Putamen (tissue), 1 donor: Measurements from ENCODE around the gene MAML3.
A peak's percentile ranks its signal among the peaks of the same experiment; 100 is the strongest.

Source experiments
- DNase-seq: peaks from one replicate; pipeline ENCODE4 v3.0.0-alpha.2; 2016; ENCODE audit warnings: low spot score

The MAML3 gene

DNA sequence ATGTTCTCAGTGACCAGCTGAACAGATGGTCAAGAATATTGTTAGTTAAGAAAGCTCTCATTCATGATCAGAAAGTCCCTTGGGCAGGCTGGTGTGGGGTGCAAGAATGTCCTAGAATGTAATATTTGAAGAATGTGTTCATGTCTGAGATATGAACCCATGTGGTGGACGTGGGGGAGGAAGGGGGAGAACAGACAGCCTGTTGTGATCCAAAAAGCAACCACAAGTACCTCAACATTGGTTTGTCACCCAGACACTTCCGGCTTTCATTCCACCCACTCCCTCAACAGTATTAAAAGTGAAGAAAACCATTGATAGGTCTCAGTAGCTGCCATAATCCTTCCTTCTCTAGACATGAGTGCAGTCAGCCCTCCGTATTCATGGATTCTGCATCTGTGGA, 82.2 kb downstream of the MAML3 start:
- DNase-seq: no peak

DNA sequence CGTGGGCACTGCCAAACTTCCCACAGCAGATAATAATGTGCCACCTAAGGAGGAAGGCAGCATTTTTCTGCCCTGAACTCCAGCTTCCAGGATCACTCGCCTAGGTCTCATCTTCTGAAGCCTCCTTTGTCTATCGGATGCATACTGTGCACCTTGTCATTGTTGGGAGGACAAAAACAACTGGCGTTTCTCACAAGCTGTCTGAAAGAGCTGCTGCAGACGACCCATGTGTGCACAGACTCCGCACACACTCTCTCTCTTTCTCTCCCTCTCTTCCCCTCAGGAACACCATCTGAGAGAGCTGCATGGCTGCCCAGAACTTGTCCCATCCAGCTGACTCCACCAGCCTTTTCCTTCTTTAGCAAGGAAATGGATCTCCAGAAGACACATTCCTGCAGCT, 83.0 kb downstream of the MAML3 start:
- no peak for DNase-seq

DNA sequence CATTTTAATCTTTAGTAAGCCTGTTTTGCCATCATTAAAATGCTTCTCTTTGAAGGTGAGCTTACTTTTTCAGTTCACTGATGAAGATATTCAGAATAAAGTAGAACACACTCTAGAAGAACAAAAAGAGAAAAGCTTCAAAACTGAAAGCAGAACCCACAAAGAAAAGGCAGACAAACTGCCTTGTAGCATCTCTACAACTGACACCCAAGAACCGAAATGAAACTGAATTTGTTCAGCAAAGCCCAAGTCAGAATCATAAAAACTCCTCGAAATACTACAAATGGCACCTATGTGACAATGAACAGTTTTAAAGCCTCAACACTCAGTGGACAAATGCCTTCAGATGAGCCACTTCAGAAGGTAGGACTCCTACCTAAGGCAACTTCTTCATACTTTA, 83.6 kb downstream of the MAML3 start:
- DNase-seq: no peak

DNA sequence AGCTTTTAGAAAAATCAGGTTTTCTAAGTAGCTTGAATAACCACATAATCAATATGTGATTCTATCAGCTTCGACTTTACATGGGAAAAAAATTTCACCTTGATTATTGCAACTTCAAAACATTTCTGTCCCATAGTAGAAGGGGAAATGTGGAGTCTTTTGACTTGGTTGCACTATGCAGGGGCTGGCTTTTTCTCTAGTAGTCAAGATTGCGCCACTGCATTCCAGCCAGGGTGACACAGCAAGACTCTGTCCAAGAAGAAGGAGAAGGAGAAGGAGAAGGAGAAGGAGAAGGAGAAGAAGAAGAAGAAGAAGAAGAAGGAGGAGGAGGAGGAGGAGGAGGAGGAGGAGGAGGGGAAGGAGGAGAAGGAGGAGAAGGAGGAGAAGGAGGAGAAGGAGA, 84.9 kb downstream of the MAML3 start:
- no peak for DNase-seq

DNA sequence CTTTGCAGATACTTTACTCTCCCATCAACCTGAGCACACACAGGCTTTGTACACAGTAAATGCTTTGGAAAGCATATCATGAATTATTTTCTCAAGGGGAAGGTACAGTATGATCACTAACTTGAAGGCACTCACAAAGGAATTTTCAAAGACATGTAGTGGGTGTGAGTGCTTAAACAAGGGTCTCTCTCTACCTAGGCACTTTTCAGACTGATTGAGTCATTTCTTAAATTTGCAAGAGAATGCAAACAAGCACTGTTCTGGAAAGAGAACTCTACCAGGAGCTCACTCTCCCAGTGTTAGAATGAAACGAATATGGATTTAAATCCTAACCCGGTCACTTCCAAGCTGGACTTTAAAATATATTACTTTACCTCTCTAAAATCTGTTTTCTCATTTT, 85.7 kb downstream of the MAML3 start:
- DNase-seq: no peak

DNA sequence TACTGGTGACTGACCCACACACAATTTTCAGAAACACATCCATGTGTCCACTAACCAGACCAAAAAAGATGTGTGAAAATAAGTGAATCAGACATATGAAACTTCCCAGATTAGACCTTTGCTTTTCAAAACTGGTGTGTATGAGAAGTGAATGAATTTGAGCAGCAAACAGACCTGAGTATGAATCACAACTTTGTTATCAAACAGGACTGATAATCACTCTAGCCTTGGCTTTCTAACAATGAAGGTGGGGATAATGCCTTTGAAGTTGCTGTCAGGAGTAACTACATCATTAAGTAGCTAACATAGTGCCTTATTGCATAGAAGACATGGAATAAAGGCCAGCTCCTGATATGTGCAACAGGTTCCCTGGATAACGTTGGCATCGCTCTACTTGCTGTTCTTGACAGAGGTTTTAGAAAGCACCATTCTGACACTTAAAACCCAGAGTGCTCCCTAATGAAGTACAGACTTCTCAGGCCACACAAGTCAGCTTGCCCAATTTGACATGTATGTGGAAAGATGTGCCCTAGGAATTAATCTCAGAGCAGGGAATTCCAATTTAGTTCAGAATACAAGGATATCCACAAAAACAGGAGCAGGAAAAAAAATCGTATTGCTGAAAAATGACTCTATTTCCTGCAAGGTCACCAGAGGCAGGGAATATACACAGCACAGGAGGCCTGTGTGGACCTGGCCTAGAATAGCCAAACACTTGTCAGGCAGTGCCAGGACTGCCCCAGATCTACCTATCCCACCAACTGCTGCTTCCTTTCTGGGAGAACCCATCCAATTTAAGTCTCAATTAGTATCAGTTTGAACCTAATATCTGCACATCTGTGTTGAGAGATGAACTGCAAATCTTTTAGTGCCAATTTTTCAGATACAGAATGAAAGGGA, 87.7 kb downstream of the MAML3 start:
- DNase-seq: no peak

DNA sequence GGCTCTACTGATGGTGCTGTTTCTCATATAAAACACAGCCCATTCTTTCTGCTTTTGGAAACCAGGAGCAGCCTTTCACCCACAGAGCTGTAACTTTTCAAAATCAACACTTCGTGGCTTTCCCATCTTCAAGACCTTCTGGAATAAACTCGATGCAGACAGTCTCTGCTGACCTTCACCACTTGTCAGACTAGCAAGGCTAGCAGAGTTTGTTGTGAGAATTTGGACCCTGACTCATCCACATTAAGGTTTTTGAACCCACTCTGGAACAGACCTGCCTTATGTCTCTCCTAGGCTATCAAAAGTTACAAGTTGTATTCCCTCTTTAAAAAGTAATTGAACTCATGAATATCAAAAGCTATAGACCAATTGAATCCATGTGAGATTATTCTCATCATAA, 88.6 kb downstream of the MAML3 start:
- DNase-seq: no peak

DNA sequence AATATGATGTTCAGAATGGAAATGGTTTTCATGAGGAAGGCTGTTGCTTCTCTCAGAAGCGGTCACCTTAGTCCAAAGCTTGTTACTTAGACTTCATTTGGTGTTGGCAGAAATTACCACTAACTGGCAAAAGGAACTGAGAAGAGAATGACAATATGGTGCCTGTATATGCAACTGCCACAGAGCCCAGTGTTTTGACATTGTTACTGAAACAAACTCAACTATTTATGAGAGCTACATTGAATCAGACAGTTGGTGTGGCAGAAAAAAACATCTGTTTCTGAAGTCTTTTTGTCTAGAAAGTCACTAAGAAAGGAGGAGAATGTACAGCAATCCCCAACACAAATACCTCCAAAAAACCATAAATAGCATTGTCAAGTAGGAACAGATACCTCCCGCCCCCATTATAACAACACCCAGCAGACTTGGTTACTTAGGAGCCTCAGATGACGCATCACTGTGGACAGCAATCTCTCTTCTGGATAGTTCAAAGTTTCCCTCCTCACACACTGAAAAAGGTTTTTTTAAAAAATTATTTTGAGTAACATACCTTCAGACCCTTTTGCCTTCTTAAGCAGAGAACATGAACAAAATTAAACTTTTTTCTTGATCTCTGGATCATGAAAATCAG, 92.2 kb downstream of the MAML3 start:
- no peak for DNase-seq

DNA sequence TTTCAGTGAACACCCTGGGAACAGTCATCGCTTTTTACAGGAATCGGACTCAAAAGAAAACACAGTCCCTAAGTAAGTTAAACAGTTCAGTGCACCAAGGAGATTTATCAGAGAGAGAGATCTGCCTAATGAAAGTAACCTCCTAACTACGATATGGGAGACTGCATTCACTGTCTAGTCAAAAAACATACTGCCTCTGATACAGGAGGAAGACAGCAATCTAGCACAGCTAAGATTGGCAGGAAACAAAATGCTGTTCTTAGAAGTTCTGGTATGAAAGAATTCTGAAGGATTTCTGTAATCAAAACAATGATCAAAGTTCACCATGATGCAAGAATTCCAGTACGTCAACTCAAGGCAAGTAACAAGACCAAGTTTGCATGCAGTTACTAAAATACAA, 92.8 kb downstream of the MAML3 start:
- no peak for DNase-seq

DNA sequence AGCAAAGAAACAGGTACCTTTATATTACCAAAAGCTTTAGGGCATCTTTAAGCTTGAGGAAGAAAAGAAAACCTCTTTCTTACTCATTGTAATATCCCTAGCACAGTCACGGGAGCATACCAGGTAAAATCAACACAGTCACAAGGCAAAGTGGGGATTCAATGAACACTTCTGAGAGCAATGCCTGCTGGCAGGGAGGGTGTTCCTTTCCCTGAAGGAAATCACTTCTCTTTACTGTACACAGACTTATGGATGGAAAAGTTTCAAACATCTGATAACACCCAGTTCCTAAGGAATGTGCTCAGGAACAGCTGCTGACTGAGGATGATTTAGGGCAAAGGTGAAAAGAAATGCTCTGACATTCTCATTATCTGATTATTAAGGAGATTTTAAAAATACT, 94.8 kb downstream of the MAML3 start:
- DNase-seq: no peak

DNA sequence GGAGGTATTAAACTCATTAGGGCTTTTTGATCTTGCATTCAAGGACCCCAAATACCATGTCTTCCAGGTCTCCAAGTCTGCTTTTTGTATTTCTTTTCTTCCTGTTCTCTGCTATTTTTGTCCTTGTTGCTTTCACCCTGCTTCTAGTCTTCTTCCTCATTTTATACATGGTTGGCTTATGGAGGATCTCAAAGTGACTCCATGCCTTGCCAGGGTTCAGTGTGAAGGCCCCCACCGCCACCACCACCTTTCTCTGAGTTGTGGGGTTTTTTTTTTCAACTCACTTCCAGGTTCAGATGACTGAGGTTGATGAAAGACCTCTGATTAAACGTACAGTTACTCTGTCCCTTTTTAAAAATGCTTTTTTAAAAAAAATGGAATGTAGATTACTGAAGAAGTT, 96.3 kb downstream of the MAML3 start:
- DNase-seq: no peak

DNA sequence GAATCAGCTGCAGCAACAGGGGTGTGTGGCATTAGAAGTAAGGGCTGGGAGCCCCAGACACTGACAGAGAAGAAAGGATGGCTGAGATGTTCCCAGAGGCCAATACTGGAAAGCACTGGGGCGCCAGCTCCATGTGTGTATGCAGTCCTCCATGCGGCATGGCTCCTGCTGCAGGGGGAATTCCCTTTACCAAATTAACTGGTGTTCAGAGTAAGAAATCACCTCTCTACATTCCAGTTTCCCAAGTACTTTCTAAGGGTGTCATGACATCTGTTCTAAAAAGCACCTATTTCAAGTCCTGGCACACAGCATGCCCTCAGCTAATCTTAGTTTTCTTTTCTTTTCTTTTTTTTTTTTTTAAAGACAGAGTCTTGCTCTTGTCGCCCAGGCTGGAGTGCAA, 98.0 kb downstream of the MAML3 start:
- DNase-seq: no peak

DNA sequence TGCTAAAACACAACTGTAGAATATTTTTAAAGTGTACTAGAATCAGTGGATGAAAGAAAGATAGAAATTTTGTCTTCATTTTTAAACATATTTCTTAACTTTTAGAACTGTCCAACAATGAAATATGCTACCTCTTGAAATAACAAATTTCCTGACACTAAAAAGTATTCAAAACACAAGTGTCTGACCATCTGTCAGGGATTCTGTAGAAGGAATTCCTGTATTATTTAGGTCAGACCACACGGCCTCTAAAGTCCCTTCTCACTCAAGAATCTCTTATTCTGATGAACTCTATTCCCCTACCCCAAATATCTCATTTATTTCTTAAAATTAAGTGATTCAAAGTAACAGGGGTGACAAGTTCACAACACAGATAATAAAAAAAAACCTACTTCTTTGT, 99.1 kb downstream of the MAML3 start:
- DNase-seq: no peak

DNA sequence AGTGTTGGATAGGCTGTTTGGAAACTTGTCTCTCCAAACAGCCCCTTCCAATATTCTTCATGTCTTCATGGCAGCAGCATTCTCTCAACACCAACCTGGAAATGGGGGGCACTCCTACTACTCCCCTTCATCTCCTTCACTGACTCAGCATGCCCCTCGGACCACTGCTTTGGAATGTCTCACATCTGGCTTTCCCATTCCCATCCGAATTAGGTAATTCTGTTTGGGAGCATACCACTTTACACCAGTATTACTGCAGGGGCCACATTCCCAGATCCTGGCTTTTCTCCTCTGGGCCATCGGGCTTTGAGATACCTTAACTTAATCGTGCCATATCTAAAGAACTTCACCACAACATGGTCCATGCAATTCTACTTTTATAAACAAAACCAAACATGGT, 100.8 kb downstream of the MAML3 start:
- no peak for DNase-seq

DNA sequence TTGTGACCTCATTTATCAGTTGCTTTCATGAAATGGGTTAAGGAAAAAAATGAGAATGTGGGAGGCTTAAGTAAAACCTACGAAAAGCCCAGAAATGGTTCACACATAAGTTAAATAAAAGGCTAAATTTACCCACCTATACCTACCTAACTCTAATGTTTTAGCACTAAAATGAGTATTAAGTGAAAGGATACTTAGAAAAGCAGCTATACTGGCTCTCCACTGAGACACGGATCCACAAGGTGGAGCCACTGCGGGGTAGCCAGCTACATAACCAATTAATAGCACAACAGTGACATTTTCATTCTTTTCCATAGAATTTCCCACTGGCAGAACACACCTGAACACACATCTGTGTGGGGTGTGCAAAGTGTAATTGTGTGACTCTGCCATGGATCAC, 101.9 kb downstream of the MAML3 start:
- DNase-seq: peak; percentile 58

DNA sequence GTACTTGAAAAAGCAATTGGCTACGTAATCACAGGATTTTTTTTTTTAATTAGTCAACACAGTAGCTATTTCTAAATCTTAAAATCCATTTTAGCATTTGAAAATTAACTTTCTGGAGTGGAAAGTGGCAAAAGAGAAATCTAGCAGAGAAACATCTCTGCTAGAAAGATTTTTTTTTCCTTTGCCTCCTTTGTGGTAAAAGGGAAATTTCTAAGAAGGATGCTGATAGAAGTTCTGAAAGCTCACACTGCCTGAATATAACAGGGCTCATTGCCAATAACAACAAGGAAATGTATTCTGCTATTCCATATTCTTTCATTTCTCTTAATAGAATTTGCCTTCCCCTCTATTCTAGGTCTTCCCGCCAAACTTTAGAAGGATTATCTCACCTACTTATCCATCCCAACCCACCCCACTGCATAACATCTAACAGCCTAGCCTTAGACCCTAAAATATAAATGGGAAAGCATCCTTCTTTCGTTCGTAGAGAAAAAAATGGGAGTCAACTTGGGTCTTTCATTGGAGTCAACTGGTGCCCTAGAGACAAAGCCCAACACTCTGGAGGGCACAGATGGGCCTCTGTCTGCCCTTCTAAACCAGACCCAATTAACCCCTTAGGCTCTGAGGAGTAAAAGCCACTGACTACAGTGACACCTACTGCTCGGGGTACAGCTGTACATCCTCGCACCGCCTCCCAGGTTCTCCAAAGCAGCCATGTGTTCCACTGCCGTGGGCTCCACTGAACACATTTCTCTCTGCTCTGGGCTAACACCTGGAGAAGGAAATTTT, 103.9 kb downstream of the MAML3 start:
- DNase-seq: peak; percentile 14

DNA sequence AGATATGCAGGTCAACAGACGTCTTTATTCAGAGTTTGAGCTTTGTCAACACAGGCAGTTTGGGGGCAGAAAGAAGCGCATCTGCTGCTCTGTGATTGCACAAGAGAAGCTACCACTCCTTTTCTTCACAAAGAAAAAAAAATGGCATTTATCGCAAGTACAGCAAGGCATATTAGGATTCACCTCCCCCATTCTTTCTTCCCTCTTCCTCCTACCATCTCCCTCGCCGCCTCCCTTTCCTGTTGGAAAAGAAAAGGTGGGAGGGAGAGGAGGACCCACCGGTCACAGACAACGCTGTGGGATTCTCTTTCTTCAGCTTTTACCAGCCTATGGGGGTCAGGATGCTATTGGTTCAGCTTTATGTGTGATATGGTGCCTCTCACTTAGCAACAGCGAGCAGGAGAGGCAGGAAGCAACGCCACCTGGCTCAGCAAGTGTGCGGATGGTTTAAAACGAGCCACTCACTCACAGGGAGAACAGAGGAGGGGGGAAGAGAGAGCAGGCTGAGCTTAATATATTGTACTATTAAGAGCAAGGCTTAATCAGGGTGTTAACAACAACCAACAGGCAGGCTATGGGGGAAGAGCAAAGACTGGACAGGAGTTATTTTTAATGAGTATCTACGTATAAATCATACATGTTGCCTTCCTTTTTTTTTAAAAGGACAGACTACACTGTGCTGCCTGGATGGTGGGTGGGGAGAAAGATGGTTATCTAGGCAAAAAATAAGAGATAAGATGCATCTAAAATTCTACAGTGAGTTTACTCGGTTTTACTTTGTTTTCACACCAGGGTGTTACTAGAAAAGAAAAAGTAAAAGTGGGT, 104.7 kb downstream of the MAML3 start:
- peak; percentile 70 for DNase-seq

DNA sequence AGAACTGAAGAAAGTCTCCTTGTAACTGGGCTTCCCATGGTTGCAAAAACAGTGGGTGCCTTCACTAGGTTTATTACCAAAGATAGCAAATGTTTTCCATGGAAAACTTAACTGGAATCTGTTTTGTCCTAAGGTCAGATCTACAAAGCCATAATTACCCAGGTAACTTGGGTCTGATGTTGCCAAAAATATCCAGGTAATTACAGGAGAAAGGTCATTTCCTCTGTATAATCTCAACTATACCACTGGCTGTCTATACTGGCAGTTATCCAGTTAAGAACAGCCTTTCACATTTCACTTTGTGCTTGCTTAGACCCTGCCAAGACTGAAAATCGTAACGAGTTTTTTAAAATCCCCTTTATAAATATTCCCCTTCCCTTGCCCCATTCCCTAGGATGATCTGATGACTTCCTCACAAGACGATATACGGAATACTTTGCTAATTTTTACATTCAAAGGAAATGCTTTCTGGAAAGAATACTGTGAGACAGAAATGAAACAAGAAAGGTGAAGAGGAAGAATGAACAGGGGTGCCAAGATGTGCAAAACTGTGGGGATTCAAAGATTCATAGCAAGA, 105.5 kb downstream of the MAML3 start:
- DNase-seq: no peak

DNA sequence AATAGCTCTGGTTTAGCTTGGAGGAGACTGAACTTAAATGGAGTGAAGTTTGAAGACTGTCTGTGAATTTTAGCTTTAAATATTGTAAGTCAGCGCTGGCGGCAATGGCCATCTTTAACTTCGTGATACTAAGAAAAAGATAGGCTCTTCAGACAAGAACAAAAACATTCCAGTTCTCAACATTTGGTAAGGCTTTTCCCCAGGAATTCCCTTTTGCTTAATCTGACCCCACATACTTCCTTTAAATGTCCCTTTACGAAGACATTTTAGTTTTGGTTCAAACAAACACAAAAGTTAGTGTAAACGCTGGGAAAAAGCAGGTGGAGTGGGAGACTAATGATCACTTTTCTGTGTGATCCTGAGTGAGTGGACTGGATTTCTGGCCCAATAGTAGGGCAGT, 106.2 kb downstream of the MAML3 start:
- no peak for DNase-seq

DNA sequence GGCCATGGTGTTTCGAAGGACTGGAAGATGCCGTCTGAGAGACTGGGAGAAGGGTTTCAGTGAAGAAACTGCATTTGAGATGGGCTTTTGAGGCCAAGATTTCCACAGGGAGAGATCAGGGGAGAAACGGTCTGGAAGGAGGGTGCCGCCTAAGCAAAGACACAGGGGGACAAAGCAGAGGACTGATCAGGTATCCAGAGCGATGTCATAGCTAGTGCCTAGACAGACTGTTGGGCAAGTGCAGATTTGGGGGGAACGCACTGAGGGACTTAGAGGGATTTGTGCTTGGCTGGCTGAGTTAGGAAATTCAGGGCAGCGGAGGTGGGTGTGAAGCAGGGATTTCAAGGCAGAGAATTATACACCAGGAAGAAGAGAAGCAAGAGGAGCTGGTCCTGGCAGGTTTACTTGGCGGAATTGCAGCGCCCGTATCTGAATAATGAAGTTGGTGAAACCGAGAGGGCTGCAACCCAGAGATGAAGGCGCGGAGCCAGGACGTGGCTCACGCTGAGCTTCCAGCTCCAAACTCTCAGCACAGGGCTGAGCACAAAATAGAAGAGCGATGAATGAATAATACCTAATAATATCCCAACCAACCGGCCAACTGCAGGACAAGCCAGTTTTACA, 106.9 kb downstream of the MAML3 start:
- no peak for DNase-seq

DNA sequence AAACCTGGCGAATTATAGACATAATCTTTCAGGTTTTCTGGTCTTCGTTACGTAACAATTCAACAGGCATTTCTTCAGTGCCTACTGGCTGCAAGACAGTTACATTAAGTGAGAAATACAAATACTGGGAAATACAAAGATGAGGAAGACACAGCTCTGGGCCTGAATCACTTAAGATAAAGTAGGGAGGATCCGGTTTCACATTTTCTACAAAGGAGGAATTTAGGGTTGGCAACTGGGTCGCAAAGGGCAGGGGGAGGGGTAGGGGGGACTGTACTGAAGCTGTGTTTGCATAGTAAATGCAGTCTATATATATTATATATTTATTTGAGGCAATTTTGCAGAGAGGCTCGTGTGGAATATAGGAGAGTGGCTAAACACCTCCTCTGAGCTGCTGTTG, 107.4 kb downstream of the MAML3 start:
- no peak for DNase-seq
